Ureter (tissue), 1 donor: ENCODE measurements around the gene ENO1. TPM values are rescaled to one million over a fixed set of nuclear protein-coding genes. Genes with fewer than 3 reads are reported as not detected.

ENCODE experiments used
- DNase-seq: peaks from one replicate; pipeline ENCODE4 v3.0.0-alpha.2; 2020; ENCODE audit warnings: low spot score
- total RNA-seq: library from RNA; stranded (reverse); gene quantifications from one replicate; pipeline ENCODE4 v1.2.4, GENCODE V29; 2023
- donor health status: DM: yes; HTN: yes; CAD: no.

ENO1 gene
- total RNA-seq, 1 donor from 2014 or later, result 726 TPM

GRCh38 chr1:8870616-8871538 lies 7.6 kb downstream of the ENO1 start:
- no peak for DNase-seq

GRCh38 chr1:8870103-8870502 lies 8.4 kb downstream of the ENO1 start:
- DNase-seq, result no peak

GRCh38 chr1:8867878-8868567 lies 10.5 kb downstream of the ENO1 start:
- DNase-seq, result no peak

- DNase-seq, result no peak
Observed at GRCh38 chr1:8866792-8867415, 11.6 kb downstream of the ENO1 start.

- DNase-seq, result no peak
Observed at GRCh38 chr1:8866173-8866791, 12.2 kb downstream of the ENO1 start.

GRCh38 chr1:8864713-8865344 lies 13.7 kb downstream of the ENO1 start:
- no peak for DNase-seq

GRCh38 chr1:8863794-8864233 lies 14.7 kb downstream of the ENO1 start:
- no peak for DNase-seq

- no peak for DNase-seq
Observed at GRCh38 chr1:8863138-8863537, 15.3 kb downstream of the ENO1 start.

GRCh38 chr1:8862528-8862927 lies 16.0 kb downstream of the ENO1 start:
- no peak for DNase-seq

GRCh38 chr1:8860738-8861516 lies 17.6 kb downstream of the ENO1 start:
- no peak for DNase-seq

GRCh38 chr1:8858888-8859706 lies 19.4 kb downstream of the ENO1 start:
- no peak for DNase-seq

- no peak for DNase-seq
Observed at GRCh38 chr1:8858112-8858668, 20.3 kb downstream of the ENO1 start.

- no peak for DNase-seq
Observed at GRCh38 chr1:8856689-8857412, 21.6 kb downstream of the ENO1 start.

GRCh38 chr1:8854240-8854639 lies 24.2 kb downstream of the ENO1 start:
- DNase-seq, result no peak

- DNase-seq, result no peak
Observed at GRCh38 chr1:8851060-8851459, 27.4 kb downstream of the ENO1 start.

GRCh38 chr1:8848663-8849386 lies 29.7 kb downstream of the ENO1 start:
- peak; percentile 92 for DNase-seq

GRCh38 chr1:8847990-8848389 lies 30.5 kb downstream of the ENO1 start:
- peak; percentile 53 for DNase-seq

- no peak for DNase-seq
Observed at GRCh38 chr1:8846263-8846662, 32.2 kb downstream of the ENO1 start.
